T-helper 1 cell treated with Interleukin-12 subunit alpha and Interleukin-12 subunit beta and Interleukin-4 antibody, amounts not matched to agents 30 μg/mL and 1 μg/mL, for 36 hours (primary cell): ENCODE results near the gene ZMYM3.
A peak's percentile ranks its signal among the peaks of the same experiment; 100 is the strongest.
"Not testable (repeated sequence)": the region's sequence is repeated elsewhere in the genome, so short reads cannot be mapped to it uniquely, and the experiment has no call there.

Source experiments
- H3K27ac Mint-ChIP-seq: one replicate; pipeline ENCODE4 v1.8.0; 2021; ENCODE audit warnings: mild to moderate bottlenecking, mixed read lengths
- H3K27me3 Mint-ChIP-seq: one replicate; pipeline ENCODE4 v1.8.0; 2021; ENCODE audit warnings: low read depth, mixed read lengths
- H3K36me3 Mint-ChIP-seq: one replicate; pipeline ENCODE4 v1.8.0; 2021; ENCODE audit warnings: low read depth, mixed read lengths
- H3K4me1 Mint-ChIP-seq: one replicate; pipeline ENCODE4 v1.8.0; 2021; ENCODE audit warnings: low read depth, mixed read lengths
- H3K4me3 Mint-ChIP-seq: one replicate; pipeline ENCODE4 v1.8.0; 2021; ENCODE audit warnings: mild to moderate bottlenecking, moderate library complexity, mixed read lengths
- H3K9me3 Mint-ChIP-seq: one replicate; pipeline ENCODE4 v1.8.0; 2021; ENCODE audit warnings: mixed read lengths

Gene ZMYM3

DNA sequence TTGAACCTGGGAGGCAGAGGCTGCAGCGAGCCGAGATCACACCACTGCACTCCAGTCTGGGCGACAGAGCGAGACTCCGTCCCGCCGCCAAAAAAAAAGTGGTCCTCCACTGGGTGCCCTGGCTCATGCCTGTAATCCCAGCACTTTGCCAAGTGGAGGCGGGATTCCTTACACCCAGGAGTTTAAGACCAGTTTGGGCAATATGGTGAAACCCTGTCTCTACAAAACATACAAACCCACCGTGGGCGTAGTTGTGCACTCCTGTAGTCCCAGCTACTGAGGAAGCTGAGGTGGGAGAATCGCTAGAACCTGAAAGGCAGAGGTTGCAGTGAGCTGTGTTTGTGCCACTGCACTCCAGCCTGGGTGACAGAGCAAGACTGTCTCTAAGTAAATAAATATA is 27.4 kb upstream of the ZMYM3 start:
- H3K27ac Mint-ChIP-seq, H3K36me3 Mint-ChIP-seq, H3K4me3 Mint-ChIP-seq, H3K4me1 Mint-ChIP-seq, H3K9me3 Mint-ChIP-seq, H3K27me3 Mint-ChIP-seq: not testable (repeated sequence)

DNA sequence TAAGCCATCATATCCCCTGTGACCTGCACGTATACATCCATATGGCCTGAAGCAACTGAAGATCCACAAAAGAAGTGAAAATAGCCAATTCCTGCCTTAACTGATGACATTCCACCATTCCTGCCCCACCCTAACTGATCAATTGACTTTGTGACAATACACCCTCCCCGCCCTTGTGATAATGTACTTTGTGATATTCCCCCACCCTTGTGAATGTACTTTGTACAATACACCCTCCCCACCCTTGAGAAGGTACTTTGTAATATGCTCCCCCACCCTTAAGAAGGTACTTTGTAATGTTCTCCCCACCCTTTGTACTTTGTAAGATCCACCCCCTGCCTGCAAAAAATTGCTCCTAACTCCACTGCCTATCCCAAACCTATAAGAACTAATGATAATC is 18.4 kb upstream of the ZMYM3 start:
- not testable (repeated sequence) for H3K4me3 Mint-ChIP-seq, H3K36me3 Mint-ChIP-seq, H3K9me3 Mint-ChIP-seq, H3K4me1 Mint-ChIP-seq, H3K27ac Mint-ChIP-seq, H3K27me3 Mint-ChIP-seq

- H3K27ac Mint-ChIP-seq, result no peak overlapping the region
- peaks cover 15% of the 10 kb centered on the region for H3K27me3 Mint-ChIP-seq
- H3K4me3 Mint-ChIP-seq, result no peak overlapping the region
- no peaks in the 10 kb centered on the region for H3K9me3 Mint-ChIP-seq
- H3K36me3 Mint-ChIP-seq, result no peaks in the 10 kb centered on the region
- no peaks in the 10 kb centered on the region for H3K4me1 Mint-ChIP-seq
Measured at GRCh38 chrX:71269801-71270395, 16.0 kb upstream of the ZMYM3 start.

- H3K4me1 Mint-ChIP-seq, H3K27ac Mint-ChIP-seq, H3K36me3 Mint-ChIP-seq, H3K9me3 Mint-ChIP-seq, H3K4me3 Mint-ChIP-seq: not testable (repeated sequence)
- peaks cover 15% of the 10 kb centered on the region for H3K27me3 Mint-ChIP-seq
Measured at GRCh38 chrX:71268624-71269023, 14.7 kb upstream of the ZMYM3 start.

- no peak overlapping the region for H3K4me3 Mint-ChIP-seq
- H3K27ac Mint-ChIP-seq, result no peak overlapping the region
- H3K9me3 Mint-ChIP-seq, result no peaks in the 10 kb centered on the region
Measured at GRCh38 chrX:71256856-71257255, 2.9 kb upstream of the ZMYM3 start.

GRCh38 chrX:71256051-71256450 is 2.1 kb upstream of the ZMYM3 start:
- Mint-ChIP-seq H3K4me1 (peaks cover 24% of the 10 kb centered on the region), H3K27ac (no peak overlapping the region), H3K36me3 (no peaks in the 10 kb centered on the region), H3K27me3 (no peaks in the 10 kb centered on the region), H3K4me3 (peak overlapping the region; percentile 92), H3K9me3 (no peaks in the 10 kb centered on the region)

More at GRCh38 chrX:71256856-71257255, 2.9 kb upstream of the ZMYM3 start:
- H3K36me3 Mint-ChIP-seq, result no peaks in the 10 kb centered on the region
- peaks cover 18% of the 10 kb centered on the region for H3K4me1 Mint-ChIP-seq
- no peaks in the 10 kb centered on the region for H3K27me3 Mint-ChIP-seq

DNA sequence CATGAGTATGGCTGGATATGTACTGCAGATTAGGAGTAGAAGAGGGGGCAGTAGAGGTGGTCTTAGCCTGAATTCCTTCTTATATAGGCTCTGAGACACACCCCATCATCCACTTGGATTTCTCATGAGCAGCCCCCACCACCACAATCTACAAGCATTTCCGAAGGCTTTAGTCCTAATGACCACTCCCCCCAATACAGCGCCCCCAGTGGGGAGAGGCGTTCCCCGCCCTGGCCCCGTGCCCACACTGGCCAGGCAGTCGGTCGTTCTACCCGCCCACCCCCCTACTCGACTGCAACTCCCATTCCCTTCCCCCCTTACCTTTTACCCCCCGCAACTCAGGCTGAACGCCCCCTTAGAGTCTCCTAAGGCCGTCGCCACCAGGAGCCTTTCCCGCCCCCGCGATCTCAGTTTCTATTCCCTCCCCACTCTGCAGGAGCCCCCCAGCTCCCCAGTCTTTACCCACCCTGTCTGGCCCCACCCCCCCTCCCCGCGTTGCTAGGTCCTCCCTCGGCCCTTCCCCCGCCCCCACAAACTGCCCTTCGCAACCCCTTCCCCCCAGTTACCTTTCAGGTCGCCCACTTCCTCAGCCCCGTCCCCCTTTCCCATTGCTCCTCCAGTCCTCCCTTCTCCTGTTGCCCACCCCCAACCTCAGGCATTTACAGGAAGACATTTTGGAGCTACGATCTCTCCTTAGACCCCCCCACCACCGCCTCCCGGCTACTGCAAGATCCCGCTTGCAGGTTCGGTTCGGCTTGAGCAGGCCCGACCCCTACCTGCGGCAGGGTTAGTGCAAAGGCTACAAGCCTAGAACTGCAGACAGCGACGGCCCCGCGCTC is 468 bp downstream of the ZMYM3 start:
- Mint-ChIP-seq H3K9me3 (no peaks in the 10 kb centered on the region), H3K27me3 (no peaks in the 10 kb centered on the region), H3K4me1 (peaks cover 26% of the 10 kb centered on the region), H3K4me3 (peak overlapping the region; percentile 92), H3K36me3 (peaks cover 2% of the 10 kb centered on the region), H3K27ac (peak overlapping the region; percentile 73)

- no peaks in the 10 kb centered on the region for H3K27me3 Mint-ChIP-seq
- H3K36me3 Mint-ChIP-seq, result peaks cover 4% of the 10 kb centered on the region
- H3K4me1 Mint-ChIP-seq, result peaks cover 26% of the 10 kb centered on the region
- H3K4me3 Mint-ChIP-seq, result peak overlapping the region; percentile 44
- no peaks in the 10 kb centered on the region for H3K9me3 Mint-ChIP-seq
- no peak overlapping the region for H3K27ac Mint-ChIP-seq
Measured at GRCh38 chrX:71252221-71252620, 1.7 kb downstream of the ZMYM3 start.

- no peak overlapping the region for H3K27ac Mint-ChIP-seq
- H3K4me1 Mint-ChIP-seq, result peaks cover 26% of the 10 kb centered on the region
- no peaks in the 10 kb centered on the region for H3K27me3 Mint-ChIP-seq
- H3K4me3 Mint-ChIP-seq, result peak overlapping the region; percentile 44
- no peaks in the 10 kb centered on the region for H3K9me3 Mint-ChIP-seq
- peaks cover 8% of the 10 kb centered on the region for H3K36me3 Mint-ChIP-seq
Measured at GRCh38 chrX:71251466-71251973, 2.4 kb downstream of the ZMYM3 start.

DNA sequence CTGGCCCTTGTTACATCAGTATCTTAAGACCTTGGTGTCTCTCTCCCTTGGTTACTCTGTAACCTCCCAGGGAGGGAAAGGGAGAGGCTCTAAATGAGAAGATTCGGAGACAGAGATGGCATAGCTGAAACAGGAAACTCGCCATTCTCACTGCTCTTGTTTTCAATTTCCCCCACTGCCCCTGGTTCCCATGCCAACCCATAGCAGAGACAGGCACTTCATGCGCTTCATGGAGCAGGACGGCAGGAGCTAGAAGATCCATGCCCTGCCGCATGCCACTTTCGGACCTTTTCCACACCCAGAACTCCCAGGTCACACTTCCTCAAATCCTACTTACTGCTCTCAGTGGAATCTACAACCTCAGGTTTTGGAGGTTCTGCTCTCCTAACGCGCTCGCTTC is 3.1 kb downstream of the ZMYM3 start:
- H3K27ac Mint-ChIP-seq, result no peak overlapping the region
- no peak overlapping the region for H3K4me3 Mint-ChIP-seq
- peaks cover 25% of the 10 kb centered on the region for H3K4me1 Mint-ChIP-seq
- H3K36me3 Mint-ChIP-seq, result peaks cover 9% of the 10 kb centered on the region
- H3K9me3 Mint-ChIP-seq, result no peaks in the 10 kb centered on the region
- no peaks in the 10 kb centered on the region for H3K27me3 Mint-ChIP-seq

- peaks cover 28% of the 10 kb centered on the region for H3K36me3 Mint-ChIP-seq
- no peaks in the 10 kb centered on the region for H3K27me3 Mint-ChIP-seq
- H3K27ac Mint-ChIP-seq, result no peak overlapping the region
- no peaks in the 10 kb centered on the region for H3K9me3 Mint-ChIP-seq
- H3K4me1 Mint-ChIP-seq, result no peaks in the 10 kb centered on the region
- H3K4me3 Mint-ChIP-seq, result no peak overlapping the region
Measured at GRCh38 chrX:71245159-71245558, 8.8 kb downstream of the ZMYM3 start.

- no peaks in the 10 kb centered on the region for H3K9me3 Mint-ChIP-seq
- H3K4me1 Mint-ChIP-seq, result no peaks in the 10 kb centered on the region
- H3K27ac Mint-ChIP-seq, result no peak overlapping the region
- H3K36me3 Mint-ChIP-seq, result peaks cover 31% of the 10 kb centered on the region
- H3K27me3 Mint-ChIP-seq, result no peaks in the 10 kb centered on the region
- no peak overlapping the region for H3K4me3 Mint-ChIP-seq
Measured at GRCh38 chrX:71244359-71245128, 9.4 kb downstream of the ZMYM3 start.

DNA sequence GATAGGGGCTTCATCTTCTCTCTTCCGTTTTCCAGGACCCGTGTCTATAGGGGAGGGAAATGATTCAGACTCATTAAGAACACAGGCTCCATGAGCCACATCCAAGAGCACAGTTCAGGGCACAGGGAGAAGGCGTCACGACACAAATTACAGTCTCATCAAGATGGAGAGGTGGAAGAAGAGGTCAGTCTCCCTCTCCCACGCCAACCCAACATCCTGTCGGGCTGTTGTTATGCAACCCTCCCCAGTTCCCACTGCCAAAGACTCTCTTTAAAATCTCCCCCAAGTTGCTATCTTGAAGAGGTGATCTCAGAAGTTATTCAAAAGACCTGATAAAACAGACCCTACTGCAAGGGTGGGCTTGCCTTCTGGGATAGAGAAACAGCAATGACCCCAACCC is 12.6 kb downstream of the ZMYM3 start:
- Mint-ChIP-seq H3K4me3 (no peak overlapping the region), H3K27ac (no peak overlapping the region), H3K36me3 (peaks cover 25% of the 10 kb centered on the region), H3K4me1 (no peaks in the 10 kb centered on the region), H3K9me3 (no peaks in the 10 kb centered on the region), H3K27me3 (no peaks in the 10 kb centered on the region)

GRCh38 chrX:71239781-71240180 is 14.2 kb downstream of the ZMYM3 start:
- no peaks in the 10 kb centered on the region for H3K4me1 Mint-ChIP-seq
- H3K27me3 Mint-ChIP-seq, result no peaks in the 10 kb centered on the region
- peaks cover 20% of the 10 kb centered on the region for H3K36me3 Mint-ChIP-seq
- no peak overlapping the region for H3K4me3 Mint-ChIP-seq
- H3K27ac Mint-ChIP-seq, result no peak overlapping the region
- H3K9me3 Mint-ChIP-seq, result no peaks in the 10 kb centered on the region

GRCh38 chrX:71236836-71237235 is 17.1 kb downstream of the ZMYM3 start:
- Mint-ChIP-seq H3K36me3 (peaks cover 10% of the 10 kb centered on the region), H3K4me3 (no peak overlapping the region), H3K4me1 (no peaks in the 10 kb centered on the region), H3K9me3 (no peaks in the 10 kb centered on the region), H3K27me3 (no peaks in the 10 kb centered on the region), H3K27ac (no peak overlapping the region)
